Measurements from ENCODE around the gene ABL2. TPM values are rescaled to one million over a fixed set of nuclear protein-coding genes. Genes with fewer than 3 reads are reported as not detected.
"Not testable (repeated sequence)": the region's sequence is repeated elsewhere in the genome, so short reads cannot be mapped to it uniquely, and the experiment has no call there.

The ABL2 gene
- total and polyA plus RNA-seq, 2 donors (not counting 1 experiment from before 2014, with no cell fraction given): 2.6 to 20.0 TPM

DNA sequence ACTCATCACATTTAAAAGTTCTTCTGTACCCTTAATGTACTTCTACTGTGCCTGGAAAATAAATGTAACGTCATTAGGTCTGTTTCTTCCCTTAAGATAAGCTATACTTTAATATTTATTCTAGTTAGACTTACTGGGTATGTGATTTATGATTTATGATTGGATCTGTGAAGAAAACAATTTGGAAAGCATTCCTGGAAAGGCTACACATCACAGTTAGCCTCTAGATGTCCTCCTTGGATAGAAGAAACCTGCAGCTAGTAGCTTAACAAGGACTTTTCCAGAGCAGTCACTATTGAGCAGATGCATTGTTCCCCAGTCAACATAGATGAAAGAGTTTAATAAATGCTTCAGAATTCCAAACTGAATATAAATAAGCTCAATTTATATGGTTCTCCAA lies 22.2 kb upstream of the ABL2 start:
- POLR2A ChIA-PET: no interaction called here
- no peak overlapping the region for H2AFZ ChIP-seq (ENCODE audit: insufficient read depth, low read depth, low read length, poor library complexity, severe bottlenecking)
- Mint-ChIP-seq H3K27ac (no peak overlapping the region), H3K4me1 (no peaks in the 10 kb centered on the region), H3K27me3 (no peaks in the 10 kb centered on the region), H3K4me3 (no peak overlapping the region), H3K9me3 (ENCODE audit: insufficient read depth) (no peaks in the 10 kb centered on the region)
- no peaks in the 10 kb centered on the region for H3K27me3 ChIP-seq (replicated peaks in 1 of 4; ENCODE audit: control extremely low read depth in 1 of 4, control insufficient read depth in 3 of 4, insufficient read depth in 4 of 4, low read length in 3 of 4)
- DNase-seq: no peak
- no peak for ATAC-seq (ENCODE audit: low read depth)
- H3K4me3 ChIP-seq (ENCODE audit: control extremely low read depth in 1 of 5, extremely low read depth in 1 of 5, insufficient read depth in 1 of 5, low read depth in 2 of 5, low read length in 4 of 5): no peak overlapping the region
- CTCF ChIA-PET: interaction anchor here (0.6 to 2.2 kb wide), 5 partner anchors 111 to 563 kb away, joined by 3 to 15 read pairs (median 6); no protein-coding TSS in a partner anchor
- intact Hi-C loops (cut with micrococcal nuclease): no loop called here
- H3K4me1 ChIP-seq (ENCODE audit: control insufficient read depth in 2 of 2, insufficient read depth in 2 of 2, low read length in 2 of 2): no peaks in the 10 kb centered on the region
- no peaks in the 10 kb centered on the region for H3K79me2 ChIP-seq (ENCODE audit: control insufficient read depth, insufficient read depth, low read length)
- no peaks in the 10 kb centered on the region for H3K9me3 ChIP-seq (ENCODE audit: control extremely low read depth in 1 of 3, control insufficient read depth in 2 of 3, insufficient read depth in 1 of 3, low read length in 2 of 3)
- H3K36me3 ChIP-seq (replicated peaks in 1 of 2; ENCODE audit: control extremely low read depth in 1 of 2, control insufficient read depth in 1 of 2, extremely low read depth in 1 of 2, insufficient read depth in 2 of 2, low read length in 1 of 2): no peaks in the 10 kb centered on the region
- TF ChIP-seq EZH2 (IDR thresholded peaks at IDR 0.05; ENCODE audit: borderline replicate concordance, insufficient read depth, low read depth, low read length, poor library complexity, severe bottlenecking): no peak
- TF ChIP-seq, protein P1, sequence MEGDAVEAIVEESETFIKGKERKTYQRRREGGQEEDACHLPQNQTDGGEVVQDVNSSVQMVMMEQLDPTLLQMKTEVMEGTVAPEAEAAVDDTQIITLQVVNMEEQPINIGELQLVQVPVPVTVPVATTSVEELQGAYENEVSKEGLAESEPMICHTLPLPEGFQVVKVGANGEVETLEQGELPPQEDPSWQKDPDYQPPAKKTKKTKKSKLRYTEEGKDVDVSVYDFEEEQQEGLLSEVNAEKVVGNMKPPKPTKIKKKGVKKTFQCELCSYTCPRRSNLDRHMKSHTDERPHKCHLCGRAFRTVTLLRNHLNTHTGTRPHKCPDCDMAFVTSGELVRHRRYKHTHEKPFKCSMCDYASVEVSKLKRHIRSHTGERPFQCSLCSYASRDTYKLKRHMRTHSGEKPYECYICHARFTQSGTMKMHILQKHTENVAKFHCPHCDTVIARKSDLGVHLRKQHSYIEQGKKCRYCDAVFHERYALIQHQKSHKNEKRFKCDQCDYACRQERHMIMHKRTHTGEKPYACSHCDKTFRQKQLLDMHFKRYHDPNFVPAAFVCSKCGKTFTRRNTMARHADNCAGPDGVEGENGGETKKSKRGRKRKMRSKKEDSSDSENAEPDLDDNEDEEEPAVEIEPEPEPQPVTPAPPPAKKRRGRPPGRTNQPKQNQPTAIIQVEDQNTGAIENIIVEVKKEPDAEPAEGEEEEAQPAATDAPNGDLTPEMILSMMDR (IDR thresholded peaks at IDR 0.05): no peak
- WGBS (ENCODE audit: insufficient coverage): no CpG with 5 or more reads among the region's 1 CpG
- no peak overlapping the region for H3K27ac ChIP-seq (ENCODE audit: low read length in 2 of 2)
- H3K4me2 ChIP-seq (replicated peaks; ENCODE audit: low read depth, low read length, poor library complexity, severe bottlenecking): no peak overlapping the region
- H4K20me1 ChIP-seq (ENCODE audit: control insufficient read depth, insufficient read depth, low read length, poor library complexity, severe bottlenecking): no peaks in the 10 kb centered on the region
- H3K9ac ChIP-seq (ENCODE audit: low read length): no peak overlapping the region

DNA sequence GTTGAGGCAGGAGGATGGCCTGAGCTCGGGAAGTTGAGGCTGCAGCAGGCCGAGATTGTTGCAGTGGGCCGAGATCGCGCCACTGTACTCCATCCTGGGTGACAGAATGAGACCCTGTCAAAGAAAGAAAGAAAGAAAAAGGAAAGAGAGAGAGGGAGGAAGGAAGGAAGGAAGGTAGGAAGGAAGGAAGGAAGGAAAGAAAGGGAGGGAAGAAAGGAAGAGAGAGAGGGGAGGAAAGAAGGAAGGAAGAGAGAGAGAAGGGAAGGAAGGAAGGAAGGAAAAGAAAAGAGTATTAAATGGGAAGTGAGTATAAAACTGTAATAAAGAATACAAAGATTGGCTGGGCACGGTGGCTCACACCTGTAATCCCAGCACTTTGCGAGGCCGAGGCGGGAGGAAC lies 18.4 kb upstream of the ABL2 start:
- TF ChIP-seq, protein P1 (IDR thresholded peaks at IDR 0.05): no peak
- no peak for TF ChIP-seq EZH2 (IDR thresholded peaks at IDR 0.05; ENCODE audit: borderline replicate concordance, insufficient read depth, low read depth, low read length, poor library complexity, severe bottlenecking)
- Histone ChIP-seq H3K4me1 (ENCODE audit: control insufficient read depth in 2 of 2, insufficient read depth in 2 of 2, low read length in 2 of 2) (no peaks in the 10 kb centered on the region), H3K36me3 (replicated peaks in 1 of 2; ENCODE audit: control extremely low read depth in 1 of 2, control insufficient read depth in 1 of 2, extremely low read depth in 1 of 2, insufficient read depth in 2 of 2, low read length in 1 of 2) (no peaks in the 10 kb centered on the region), H3K9ac (ENCODE audit: low read length) (no peak overlapping the region), H3K27ac (ENCODE audit: low read length in 2 of 2) (no peak overlapping the region), H3K79me2 (ENCODE audit: control insufficient read depth, insufficient read depth, low read length) (no peaks in the 10 kb centered on the region), H2AFZ (ENCODE audit: insufficient read depth, low read depth, low read length, poor library complexity, severe bottlenecking) (no peak overlapping the region), H3K27me3 (replicated peaks in 1 of 4; ENCODE audit: control extremely low read depth in 1 of 4, control insufficient read depth in 3 of 4, insufficient read depth in 4 of 4, low read length in 3 of 4) (no peaks in the 10 kb centered on the region), H3K9me3 (ENCODE audit: control extremely low read depth in 1 of 3, control insufficient read depth in 2 of 3, insufficient read depth in 1 of 3, low read length in 2 of 3) (no peaks in the 10 kb centered on the region), H3K4me2 (replicated peaks; ENCODE audit: low read depth, low read length, poor library complexity, severe bottlenecking) (no peak overlapping the region), H4K20me1 (ENCODE audit: control insufficient read depth, insufficient read depth, low read length, poor library complexity, severe bottlenecking) (no peaks in the 10 kb centered on the region), H3K4me3 (ENCODE audit: control extremely low read depth in 1 of 5, extremely low read depth in 1 of 5, insufficient read depth in 1 of 5, low read depth in 2 of 5, low read length in 4 of 5) (no peak overlapping the region)
- DNase-seq (no peak), ATAC-seq (ENCODE audit: low read depth) (no peak)
- Mint-ChIP-seq H3K9me3 (ENCODE audit: insufficient read depth) (no peaks in the 10 kb centered on the region), H3K27ac (no peak overlapping the region), H3K27me3 (no peaks in the 10 kb centered on the region), H3K4me3 (no peak overlapping the region), H3K4me1 (no peaks in the 10 kb centered on the region)
- ChIA-PET CTCF (interaction anchor here (0.6 kb wide), 1 partner anchor 72 kb away, joined by 3 read pairs; no protein-coding TSS in a partner anchor), POLR2A (no interaction called here)
- WGBS (ENCODE audit: insufficient coverage): 95% methylated on average over 5 of the region's 9 CpGs
- intact Hi-C loops (cut with micrococcal nuclease): no loop called here

DNA sequence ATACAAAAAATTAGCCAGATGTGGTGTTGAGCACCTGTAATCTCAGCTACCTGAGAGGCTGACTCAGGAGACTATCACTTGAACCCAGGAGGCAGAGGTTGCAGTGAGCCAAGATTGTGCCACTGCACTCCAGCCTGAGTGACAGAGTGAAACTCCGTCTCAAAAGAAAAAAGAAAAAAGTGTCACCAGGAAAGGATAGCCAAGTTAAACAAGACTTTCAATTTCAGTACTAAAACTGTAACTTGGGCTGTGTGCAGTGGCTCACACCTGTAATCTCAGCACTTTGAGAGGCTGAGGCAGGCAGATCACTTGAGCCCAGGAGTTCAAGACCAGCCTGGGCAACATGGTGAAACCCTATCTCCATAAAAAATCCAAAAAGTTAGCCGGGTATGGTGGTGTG lies 15.9 kb upstream of the ABL2 start:
- H3K36me3 ChIP-seq (replicated peaks in 1 of 2; ENCODE audit: control extremely low read depth in 1 of 2, control insufficient read depth in 1 of 2, extremely low read depth in 1 of 2, insufficient read depth in 2 of 2, low read length in 1 of 2); H3K27me3 Mint-ChIP-seq; DNase-seq; H3K27ac Mint-ChIP-seq; H3K4me3 Mint-ChIP-seq; H3K9ac ChIP-seq (ENCODE audit: low read length); H3K4me3 ChIP-seq (ENCODE audit: control extremely low read depth in 1 of 5, extremely low read depth in 1 of 5, insufficient read depth in 1 of 5, low read depth in 2 of 5, low read length in 4 of 5); intact Hi-C loops (cut with micrococcal nuclease); H3K9me3 Mint-ChIP-seq (ENCODE audit: insufficient read depth); ATAC-seq (ENCODE audit: low read depth); H3K9me3 ChIP-seq (ENCODE audit: control extremely low read depth in 1 of 3, control insufficient read depth in 2 of 3, insufficient read depth in 1 of 3, low read length in 2 of 3); H3K79me2 ChIP-seq (ENCODE audit: control insufficient read depth, insufficient read depth, low read length); H3K4me1 ChIP-seq (ENCODE audit: control insufficient read depth in 2 of 2, insufficient read depth in 2 of 2, low read length in 2 of 2); H4K20me1 ChIP-seq (ENCODE audit: control insufficient read depth, insufficient read depth, low read length, poor library complexity, severe bottlenecking); H3K27me3 ChIP-seq (replicated peaks in 1 of 4; ENCODE audit: control extremely low read depth in 1 of 4, control insufficient read depth in 3 of 4, insufficient read depth in 4 of 4, low read length in 3 of 4); H3K4me1 Mint-ChIP-seq; H2AFZ ChIP-seq (ENCODE audit: insufficient read depth, low read depth, low read length, poor library complexity, severe bottlenecking); POLR2A ChIA-PET; H3K27ac ChIP-seq (ENCODE audit: low read length in 2 of 2); H3K4me2 ChIP-seq (replicated peaks; ENCODE audit: low read depth, low read length, poor library complexity, severe bottlenecking): not testable (repeated sequence)
- CTCF ChIA-PET: interaction anchor here (1.0 kb wide), 1 partner anchor 11 kb away, joined by 6 read pairs; no protein-coding TSS in a partner anchor
- WGBS (ENCODE audit: insufficient coverage): 83% methylated on average over 2 of the region's 2 CpGs

All from B cell (primary cell).